PC-9 (cell line): ENCODE data around the gene SCLY. TPM values are rescaled to one million over a fixed set of nuclear protein-coding genes. Genes with fewer than 3 reads are reported as not detected.

ENCODE experiments used
- BruUV-seq: library from RNA; stranded (reverse); fragments of 400-500 nt; replicated peaks from 2 replicates; lab custom pipeline; 2021; lab: Mats Ljungman, UMichigan
- CTCF ChIA-PET: fragments of 300-600 bp; sonication (Branson Sonifier 250); formaldehyde crosslinking; loops from one replicate; lab custom pipeline; 2022; ENCODE audit warnings: antibody characterized with exemption; lab: Charles Lee
- POLR2A ChIA-PET: fragments of 300-600 bp; sonication (Branson Sonifier 250); formaldehyde crosslinking; loops from one replicate; lab custom pipeline; 2022; ENCODE audit warnings: antibody characterized with exemption; ENCODE audit not compliant: unreplicated experiment; lab: Charles Lee
- DNase-seq, 2 experiments: peaks; one replicate each; pipeline versions ENCODE4 v3.0.0 to v3.0.0-alpha.2; 2015 to 2022; ENCODE audit warnings: mixed read lengths in 1 of 2
- H2AFZ ChIP-seq: fragments of 200-600 bp; sonication (generic); 2 replicates; pipeline ENCODE4 v1.8.1; 2017; ENCODE audit warnings: antibody characterized with exemption
- H3F3A ChIP-seq: fragments of 200-600 bp; sonication (generic); 2 replicates; pipeline ENCODE4 v1.8.1; 2017; ENCODE audit warnings: antibody characterized with exemption, mild to moderate bottlenecking, low read depth; ENCODE audit not compliant: insufficient read depth
- H3K27ac ChIP-seq: fragments of 200-600 bp; sonication (generic); 2 replicates; pipeline ENCODE4 v1.6.1; 2016; ENCODE audit warnings: mixed run types
- H3K27me3 ChIP-seq: fragments of 200-600 bp; sonication (generic); 2 replicates; pipeline ENCODE4 v1.6.1; 2016; ENCODE audit warnings: low read depth, mixed run types; ENCODE audit not compliant: insufficient read depth
- H3K36me3 ChIP-seq: fragments of 200-600 bp; sonication (generic); 2 replicates; pipeline ENCODE4 v1.6.1; 2016; ENCODE audit warnings: low read depth, mixed run types
- H3K4me1 ChIP-seq: fragments of 200-600 bp; sonication (generic); replicated peaks from 2 replicates; pipeline ENCODE4 v1.6.1; 2016; ENCODE audit warnings: mixed run types; ENCODE audit not compliant: insufficient read depth
- H3K4me2 ChIP-seq: fragments of 200-600 bp; sonication (generic); 2 replicates; pipeline ENCODE4 v1.6.1; 2017; ENCODE audit warnings: mixed run types
- H3K4me3 ChIP-seq: fragments of 200-600 bp; sonication (generic); 2 replicates; pipeline ENCODE4 v1.6.1; 2016; ENCODE audit warnings: mixed run types
- H3K79me2 ChIP-seq: fragments of 200-600 bp; sonication (generic); 2 replicates; pipeline ENCODE4 v1.6.1; 2017; ENCODE audit warnings: low read depth, mixed run types
- H3K9me2 ChIP-seq: fragments of 200-600 bp; sonication (generic); 2 replicates; pipeline ENCODE4 v1.8.1; 2017; ENCODE audit warnings: mild to moderate bottlenecking; ENCODE audit not compliant: insufficient read depth
- H3K9me3 ChIP-seq: fragments of 200-600 bp; sonication (generic); 2 replicates; pipeline ENCODE4 v1.8.1; 2016; ENCODE audit warnings: low read depth; ENCODE audit not compliant: insufficient read depth
- H4K20me1 ChIP-seq: fragments of 200-600 bp; sonication (generic); 2 replicates; pipeline ENCODE4 v1.8.1; 2017; ENCODE audit not compliant: insufficient read depth
- EZH2 ChIP-seq: fragments of 200-600 bp; sonication (generic); IDR thresholded peaks from 2 replicates; pipeline ENCODE4 v1.8.0; 2017; ENCODE audit warnings: antibody characterized with exemption, low read depth
- intact Hi-C: fragments of 100-400 bp; cut with micrococcal nuclease; formaldehyde crosslinking; loops from one replicate; pipeline ENCODE4 v1.10.0; 2022; ENCODE audit not compliant: unreplicated experiment
- total RNA-seq: library from RNA; stranded (reverse); gene quantifications from 2 replicates; pipeline ENCODE4 v1.2.3, GENCODE V29; 2021
- TF ChIP-seq, protein P1 (sequence below): fragments of 200-600 bp; sonication (generic); conservative IDR thresholded peaks from 2 replicates; pipeline ENCODE4 v1.6.1; 2017; ENCODE audit warnings: mixed run types, antibody characterized with exemption, mild to moderate bottlenecking, moderate library complexity

The SCLY gene
- total RNA-seq, 1 experiment from 2014 or later = 40.0 TPM

DNA sequence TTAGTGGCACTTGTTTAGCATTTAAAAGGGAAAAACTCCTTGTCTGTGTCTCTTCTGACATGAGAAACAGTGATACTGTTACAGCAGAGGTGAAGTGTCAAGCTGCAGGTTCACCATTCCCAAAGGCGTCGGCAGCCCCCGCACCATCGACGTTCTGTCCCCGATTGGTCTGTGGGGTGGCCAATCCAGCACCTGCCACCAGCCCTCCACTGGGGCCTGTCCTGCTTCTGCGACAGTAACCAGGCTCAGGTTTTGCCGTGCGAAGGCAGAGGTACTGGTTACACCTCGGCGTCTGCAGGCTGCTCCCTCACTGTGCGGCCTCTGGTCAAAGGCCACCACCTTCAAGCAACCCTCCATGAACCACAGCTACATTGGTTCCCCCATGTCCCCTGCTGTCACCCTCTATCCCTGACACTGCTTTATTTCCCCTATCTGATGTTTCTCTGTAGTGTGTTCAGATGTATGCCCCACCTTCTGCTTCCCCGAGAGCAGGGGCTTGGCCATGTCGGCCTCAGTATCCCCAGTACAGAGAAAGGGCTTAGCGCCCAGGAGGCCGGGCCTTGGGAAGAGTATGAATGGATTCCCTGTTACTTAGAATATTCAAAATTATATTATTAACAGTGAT, 30.7 kb downstream of the SCLY start:
- H2AFZ ChIP-seq = no peak overlapping the region
- DNase-seq = no peak
- TF ChIP-seq EZH2 = no peak
- TF ChIP-seq, protein P1, sequence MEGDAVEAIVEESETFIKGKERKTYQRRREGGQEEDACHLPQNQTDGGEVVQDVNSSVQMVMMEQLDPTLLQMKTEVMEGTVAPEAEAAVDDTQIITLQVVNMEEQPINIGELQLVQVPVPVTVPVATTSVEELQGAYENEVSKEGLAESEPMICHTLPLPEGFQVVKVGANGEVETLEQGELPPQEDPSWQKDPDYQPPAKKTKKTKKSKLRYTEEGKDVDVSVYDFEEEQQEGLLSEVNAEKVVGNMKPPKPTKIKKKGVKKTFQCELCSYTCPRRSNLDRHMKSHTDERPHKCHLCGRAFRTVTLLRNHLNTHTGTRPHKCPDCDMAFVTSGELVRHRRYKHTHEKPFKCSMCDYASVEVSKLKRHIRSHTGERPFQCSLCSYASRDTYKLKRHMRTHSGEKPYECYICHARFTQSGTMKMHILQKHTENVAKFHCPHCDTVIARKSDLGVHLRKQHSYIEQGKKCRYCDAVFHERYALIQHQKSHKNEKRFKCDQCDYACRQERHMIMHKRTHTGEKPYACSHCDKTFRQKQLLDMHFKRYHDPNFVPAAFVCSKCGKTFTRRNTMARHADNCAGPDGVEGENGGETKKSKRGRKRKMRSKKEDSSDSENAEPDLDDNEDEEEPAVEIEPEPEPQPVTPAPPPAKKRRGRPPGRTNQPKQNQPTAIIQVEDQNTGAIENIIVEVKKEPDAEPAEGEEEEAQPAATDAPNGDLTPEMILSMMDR = no peak
- BruUV-seq = no TSS peak
- POLR2A ChIA-PET = no interaction called here
- H3K9me2 ChIP-seq = no peaks in the 10 kb centered on the region
- H3K9me3 ChIP-seq = no peaks in the 10 kb centered on the region
- no peak overlapping the region for H3K4me2 ChIP-seq
- intact Hi-C loops = no loop called here
- H3K4me3 ChIP-seq = no peak overlapping the region
- no peaks in the 10 kb centered on the region for H3K27me3 ChIP-seq
- H3K4me1 ChIP-seq = no peaks in the 10 kb centered on the region
- CTCF ChIA-PET = interaction anchor here (0.7 kb wide), 1 partner anchor 28 kb away, joined by 4 read pairs; no protein-coding TSS in a partner anchor
- H3K36me3 ChIP-seq = no peaks in the 10 kb centered on the region
- H4K20me1 ChIP-seq = no peaks in the 10 kb centered on the region
- H3F3A ChIP-seq = no peaks in the 10 kb centered on the region; the same call in 1 of the 2 replicates
- no peak overlapping the region for H3K27ac ChIP-seq
- H3K79me2 ChIP-seq = no peaks in the 10 kb centered on the region

DNA sequence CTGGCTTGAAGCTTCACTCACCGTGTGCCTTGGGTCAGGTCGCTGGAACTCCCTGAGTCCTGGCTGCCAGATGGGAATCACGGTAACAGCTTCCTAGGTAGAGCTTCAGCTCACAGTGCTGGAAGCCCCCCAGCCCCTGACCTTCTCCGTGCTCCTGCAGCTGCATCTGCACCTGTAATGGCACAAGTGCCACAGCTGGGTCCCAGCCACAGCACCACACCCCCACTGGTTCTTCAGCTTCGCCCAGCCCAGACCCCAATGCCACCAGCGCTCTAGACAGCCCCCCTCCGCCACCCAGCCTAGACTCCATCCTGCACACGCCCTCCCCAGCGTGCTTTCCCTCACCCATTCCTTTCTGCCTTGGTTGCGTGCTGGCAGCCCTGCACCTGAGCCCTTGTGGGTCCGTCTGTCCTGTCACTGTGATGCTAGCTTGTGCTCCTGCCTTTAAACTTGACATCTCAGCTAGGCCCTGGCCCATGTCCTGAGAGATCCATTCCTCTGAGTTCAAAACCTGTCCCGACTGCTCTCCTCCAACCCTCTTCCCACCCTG, 31.8 kb downstream of the SCLY start:
- POLR2A ChIA-PET = no interaction called here
- no peak overlapping the region for H3K4me2 ChIP-seq

DNA sequence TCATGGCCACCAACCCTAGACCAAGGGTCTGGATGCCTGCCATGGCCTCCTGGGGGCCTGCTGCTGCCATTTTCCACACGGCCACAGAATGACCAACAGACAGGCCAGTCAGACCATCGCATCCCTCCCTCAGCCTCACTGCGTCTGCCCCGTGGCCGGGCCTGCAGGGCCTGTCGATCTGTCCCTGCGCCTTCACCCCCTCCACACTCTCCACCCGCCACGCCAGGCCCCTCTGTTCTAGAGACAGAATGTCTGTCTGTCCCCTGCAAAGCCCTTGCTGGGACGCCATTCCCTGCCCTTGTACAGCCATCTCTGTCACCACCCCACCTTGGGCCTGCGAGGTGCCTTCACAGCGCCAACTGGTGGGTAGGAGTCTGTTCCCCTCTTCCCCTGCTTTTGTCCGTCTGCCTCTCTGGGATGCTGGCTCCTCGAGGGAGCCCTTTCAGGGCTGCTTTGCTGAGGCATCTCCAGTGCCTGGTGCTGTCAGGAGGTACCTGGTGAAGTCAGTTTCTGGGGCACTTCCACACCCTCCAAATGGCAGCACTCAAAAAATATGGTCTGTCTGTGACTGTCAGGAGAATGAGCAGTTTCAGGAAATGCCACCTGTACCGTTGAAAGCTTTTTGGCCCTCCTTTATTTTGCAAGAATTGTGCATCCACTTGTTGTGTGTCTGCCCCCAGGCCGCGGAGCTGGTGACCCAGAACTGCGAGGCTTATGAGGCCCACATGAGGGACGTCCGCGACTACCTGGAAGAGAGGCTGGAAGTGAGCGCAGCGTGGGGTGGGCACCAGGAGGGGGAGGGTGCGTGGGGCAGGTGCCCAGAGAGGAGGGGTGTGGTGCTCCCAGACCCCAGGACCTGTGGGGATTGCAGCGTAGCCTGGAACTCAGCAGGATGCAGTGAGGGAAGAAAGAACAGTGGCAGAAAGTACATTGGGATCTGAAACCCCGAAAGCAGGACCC, 32.7 kb downstream of the SCLY start:
- CTCF ChIA-PET = no interaction called here
- Histone ChIP-seq H3K36me3 (no peaks in the 10 kb centered on the region), H3K9me2 (no peaks in the 10 kb centered on the region), H3K4me3 (no peak overlapping the region), H3K4me2 (no peak overlapping the region), H3K9me3 (no peaks in the 10 kb centered on the region), H3K79me2 (no peaks in the 10 kb centered on the region), H2AFZ (no peak overlapping the region), H3F3A (peaks cover 9% of the 10 kb centered on the region; the same call in 1 of the 2 replicates), H3K27ac (no peak overlapping the region), H3K4me1 (no peaks in the 10 kb centered on the region), H3K27me3 (no peaks in the 10 kb centered on the region), H4K20me1 (no peaks in the 10 kb centered on the region)
- TF ChIP-seq EZH2 = no peak
- TF ChIP-seq, protein P1 = no peak
- BruUV-seq = no TSS peak
- intact Hi-C loops = no loop called here
- DNase-seq = no peak
- POLR2A ChIA-PET = no interaction called here

More for the DNA sequence above, 31.8 kb downstream of the SCLY start:
- H3K27me3 ChIP-seq = no peaks in the 10 kb centered on the region
- TF ChIP-seq, protein P1 = no peak
- TF ChIP-seq EZH2 = no peak
- no peaks in the 10 kb centered on the region for H4K20me1 ChIP-seq
- CTCF ChIA-PET = no interaction called here
- no peaks in the 10 kb centered on the region for H3K36me3 ChIP-seq
- H3K4me3 ChIP-seq = no peak overlapping the region
- no peak overlapping the region for H3K27ac ChIP-seq
- no peaks in the 10 kb centered on the region for H3K9me3 ChIP-seq
- no peaks in the 10 kb centered on the region for H3K4me1 ChIP-seq
- BruUV-seq = no TSS peak
- intact Hi-C loops = no loop called here
- no peaks in the 10 kb centered on the region for H3K9me2 ChIP-seq
- H2AFZ ChIP-seq = no peak overlapping the region
- DNase-seq = no peak
- H3F3A ChIP-seq = peaks cover 3% of the 10 kb centered on the region; the same call in 1 of the 2 replicates
- H3K79me2 ChIP-seq = no peaks in the 10 kb centered on the region
